HG03139 (cell line): ENCODE data around the gene LCA5L.
"Not testable (repeated sequence)": the region's sequence is repeated elsewhere in the genome, so short reads cannot be mapped to it uniquely, and the experiment has no call there.

Experiments used
- ATAC-seq: cut with Tn5 transposase; IDR thresholded peaks from one replicate; pipeline ENCODE4 v1.9.1; 2021; ENCODE audit not compliant: unreplicated experiment

LCA5L gene

DNA sequence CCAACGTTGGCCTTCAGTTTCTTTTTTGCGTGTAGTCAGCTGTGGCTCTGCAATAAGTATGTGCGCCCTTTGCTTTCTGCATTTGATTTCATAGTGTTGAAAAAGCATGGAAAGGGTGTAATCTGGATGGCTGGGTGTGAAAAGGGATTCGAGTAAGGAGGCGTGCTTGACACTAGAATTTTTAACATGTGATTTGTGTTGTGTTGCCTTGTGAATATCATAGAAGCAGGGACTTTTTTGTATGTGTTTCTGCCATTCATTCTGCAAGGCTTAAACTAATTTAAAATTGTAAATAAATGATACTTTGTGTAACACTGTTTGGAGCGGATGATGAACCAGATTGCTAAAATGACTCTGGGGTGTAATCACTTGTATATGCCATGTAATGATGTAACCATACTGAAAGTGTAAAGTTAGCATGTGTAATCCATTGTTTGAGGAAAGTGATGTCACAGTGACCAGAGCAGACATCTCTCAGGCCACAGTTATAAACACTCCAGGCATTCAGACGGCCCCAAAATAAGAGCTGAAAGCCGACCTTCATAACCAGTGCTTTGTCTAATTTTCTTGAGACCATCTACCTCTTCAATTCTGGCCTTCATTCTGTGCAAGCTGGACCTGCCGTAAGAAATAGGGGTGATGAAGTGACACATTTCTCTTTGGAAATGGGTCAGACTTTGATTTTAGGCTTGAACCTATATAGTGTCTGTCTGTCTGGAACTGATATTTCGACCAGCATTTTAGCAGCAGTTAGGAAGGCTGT is 6.8 kb upstream of the LCA5L start:
- ATAC-seq, result no peak

DNA sequence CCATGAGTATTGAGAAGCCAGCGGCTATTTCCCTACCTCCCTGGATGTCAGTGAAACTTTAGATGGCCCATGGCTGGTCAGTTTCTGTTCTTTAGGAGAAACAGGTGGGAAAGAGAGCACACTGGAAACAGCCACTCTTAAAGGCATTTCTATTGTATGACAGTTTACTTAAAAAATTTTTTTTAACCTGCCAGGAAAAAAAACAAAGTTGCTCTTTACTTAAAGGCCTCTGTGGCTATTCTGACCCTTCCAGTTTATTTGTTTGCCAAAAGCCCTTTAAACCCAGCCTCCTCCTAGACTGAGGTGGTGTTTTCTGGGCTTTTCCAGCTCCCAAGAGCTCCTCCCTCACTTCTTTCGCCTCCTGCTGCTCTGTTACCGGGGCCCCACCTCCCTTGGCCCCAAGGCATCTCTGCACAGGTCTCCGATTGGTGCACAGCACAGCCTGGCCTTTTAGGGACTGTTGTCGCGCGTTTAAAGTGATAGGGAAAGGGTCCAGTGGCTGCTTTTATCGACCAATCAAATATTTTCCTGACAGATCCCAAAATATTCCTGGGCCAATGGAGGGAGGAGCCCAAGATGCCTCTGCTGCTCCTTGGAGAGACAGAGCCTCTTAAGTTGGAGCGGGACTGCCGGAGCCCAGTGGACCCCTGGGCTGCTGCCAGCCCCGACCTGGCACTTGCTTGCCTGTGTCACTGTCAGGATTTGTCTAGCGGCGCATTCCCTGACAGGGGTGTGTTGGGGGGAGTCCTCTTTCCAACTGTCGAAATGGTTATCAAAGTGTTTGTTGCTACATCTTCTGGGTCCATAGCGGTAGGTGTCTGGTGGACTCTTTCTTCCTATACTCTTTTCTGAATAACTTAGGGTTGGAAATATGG is 6.0 kb upstream of the LCA5L start, which contains the start of gene SH3BGR:
TSS of gene SH3BGR (plus strand) at position 639 of the 875 bp plus-strand sequence. CDS start at position 766, 127 bp downstream.
- ATAC-seq, result no peak

DNA sequence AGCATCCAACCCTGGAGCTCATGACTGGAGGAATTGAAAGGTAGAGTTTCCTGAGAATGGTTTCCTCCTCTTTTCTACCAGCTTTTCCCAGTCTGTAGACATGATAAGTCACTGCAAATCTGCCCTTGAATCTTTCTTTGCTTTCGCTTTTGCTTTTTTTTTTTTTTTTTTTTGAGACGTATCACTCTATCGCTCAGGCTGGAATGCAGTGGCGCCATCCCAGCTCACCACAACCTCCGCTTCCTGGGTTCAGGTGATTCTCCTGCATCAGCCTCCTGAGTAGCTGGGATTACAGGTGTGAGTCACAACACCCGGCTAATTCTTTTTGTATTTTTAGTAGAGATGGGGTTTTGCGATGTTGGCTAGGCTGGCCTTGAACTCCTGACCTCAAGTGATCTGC is 1.7 kb upstream of the LCA5L start:
- ATAC-seq, result no peak

DNA sequence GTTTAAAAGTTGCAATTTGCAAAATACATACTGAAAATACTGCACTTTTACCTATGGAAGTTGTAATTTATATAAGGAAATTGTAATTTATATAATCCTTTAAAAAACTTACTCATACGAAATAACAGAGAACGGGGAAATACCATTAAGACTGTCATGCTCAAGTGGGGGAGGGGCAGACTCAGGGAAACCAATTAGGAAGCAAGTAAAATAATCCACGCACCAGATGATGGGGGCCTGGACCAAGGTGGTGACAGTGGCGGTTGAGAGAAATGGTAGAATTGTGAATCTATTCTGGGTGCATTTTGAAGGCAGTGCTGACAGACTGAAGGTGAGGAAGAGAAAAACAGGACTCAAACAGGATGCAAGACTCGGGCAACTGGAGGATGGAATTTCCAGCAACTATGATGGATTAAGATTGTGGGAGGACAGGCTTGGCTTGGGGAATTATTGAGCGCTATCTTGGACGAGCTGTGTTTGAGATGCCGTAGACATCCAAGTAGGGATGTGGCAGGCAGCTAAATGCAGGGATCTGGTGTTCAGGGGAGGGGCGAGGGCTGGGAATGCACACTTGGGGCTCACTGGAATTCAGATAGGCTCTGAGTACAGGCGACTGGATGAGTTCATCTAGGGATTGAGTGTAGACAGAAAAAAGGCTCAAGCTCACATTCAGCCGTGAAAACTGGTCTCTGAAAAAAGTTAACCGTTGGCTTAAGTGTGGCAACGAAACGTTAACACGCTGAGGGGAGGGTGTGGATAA is 977 bp downstream of the LCA5L start:
- no peak for ATAC-seq

DNA sequence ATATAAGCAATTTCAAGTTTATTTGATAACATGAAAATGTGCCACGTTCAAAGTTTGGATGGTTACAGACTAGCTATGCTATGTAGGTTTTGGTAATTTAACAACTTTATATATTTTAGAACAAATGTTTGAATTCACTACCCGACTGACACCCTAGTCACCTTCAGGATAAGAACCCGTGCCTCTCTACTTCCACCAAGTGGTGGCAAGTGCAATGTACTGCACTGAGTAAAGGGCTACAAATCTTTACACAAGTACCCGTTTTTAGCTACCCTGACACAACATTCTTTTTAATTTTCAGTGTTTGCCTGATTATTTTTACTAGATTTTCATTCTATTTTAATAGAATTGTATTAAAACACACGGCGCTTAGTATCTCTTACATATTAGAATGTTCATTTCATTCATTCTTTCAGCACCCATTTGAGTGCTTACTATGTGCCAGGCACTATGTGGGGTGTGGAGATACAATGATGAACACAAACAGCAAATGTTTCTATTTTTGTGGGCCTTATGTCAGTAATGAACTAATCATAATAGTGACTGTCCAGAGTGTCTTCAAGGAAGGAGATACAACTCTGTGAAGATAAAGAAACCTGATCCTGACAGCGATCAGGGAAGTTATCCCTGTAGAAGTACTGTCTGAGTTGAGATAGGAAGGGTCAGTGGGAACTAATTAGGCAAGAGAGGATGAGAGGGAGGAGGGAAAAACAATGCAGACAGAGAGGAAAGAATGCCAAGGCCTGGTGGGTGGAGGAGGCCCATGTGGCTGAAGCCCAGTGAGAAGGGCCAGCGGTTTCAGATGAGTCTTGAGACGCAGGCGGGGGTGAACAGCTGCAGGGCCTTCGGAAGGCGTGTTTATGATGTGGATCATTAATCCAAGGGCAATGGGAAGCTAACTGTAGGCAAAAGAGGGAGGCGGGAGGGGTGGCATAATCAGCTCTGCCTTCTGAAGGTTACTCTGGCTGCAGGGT is 3.8 kb downstream of the LCA5L start:
- ATAC-seq, result no peak

DNA sequence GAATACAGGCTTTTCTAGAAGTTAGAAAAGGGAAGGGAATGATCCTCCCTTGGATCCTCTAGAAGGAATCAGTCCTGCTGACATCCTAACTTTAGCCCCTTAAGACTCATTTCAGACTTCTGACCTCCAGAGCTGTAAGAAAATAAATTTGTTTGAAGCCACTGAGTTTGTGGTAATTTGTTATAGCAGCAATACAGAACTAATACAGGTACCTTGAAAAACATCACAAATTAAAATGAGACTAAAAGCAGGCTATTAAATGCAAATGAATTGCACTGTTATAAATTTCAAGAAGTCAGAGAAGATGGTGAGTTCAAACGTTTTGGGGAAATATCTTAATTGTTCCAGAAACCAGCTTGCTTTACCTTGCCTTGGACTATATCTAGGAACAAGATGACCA is 6.3 kb downstream of the LCA5L start:
- no peak for ATAC-seq

DNA sequence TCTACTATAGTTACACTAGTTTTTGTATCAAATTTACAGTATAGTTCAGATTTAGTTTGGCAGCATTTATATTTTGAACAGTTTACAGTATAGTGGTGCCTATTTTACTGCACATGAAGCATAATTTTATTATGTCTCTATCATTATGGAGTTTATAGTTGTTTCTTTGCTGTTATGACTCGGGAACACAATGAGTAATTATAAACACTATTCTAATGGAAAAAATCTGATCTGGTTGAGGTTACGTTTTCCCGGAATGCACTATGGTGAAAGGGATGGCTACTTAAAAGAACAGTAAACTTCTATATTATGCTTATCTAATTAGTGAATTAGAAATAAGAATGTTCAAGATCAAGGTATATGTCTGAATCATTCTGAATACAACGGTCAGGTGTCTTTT is 10.6 kb downstream of the LCA5L start:
- ATAC-seq, result no peak

DNA sequence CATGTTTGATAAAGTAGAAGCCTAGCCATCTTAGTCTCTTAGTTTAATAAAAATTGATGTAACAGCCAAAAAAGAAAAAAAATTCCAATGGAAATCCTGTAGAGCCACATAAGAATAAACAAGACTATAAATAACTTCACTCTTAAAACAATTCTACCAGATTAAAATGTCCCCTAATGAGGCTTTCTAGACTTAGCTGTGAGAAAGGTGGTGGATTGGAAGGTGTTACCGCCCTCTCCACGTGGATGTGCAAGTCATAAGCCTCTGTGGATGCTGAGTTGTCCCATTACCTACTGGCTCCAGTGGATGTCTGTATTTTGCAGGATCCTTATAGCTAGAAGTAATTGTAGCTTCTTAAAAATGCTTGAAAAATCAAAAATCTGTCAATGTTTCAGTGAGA is 14.6 kb downstream of the LCA5L start:
- ATAC-seq, result no peak

DNA sequence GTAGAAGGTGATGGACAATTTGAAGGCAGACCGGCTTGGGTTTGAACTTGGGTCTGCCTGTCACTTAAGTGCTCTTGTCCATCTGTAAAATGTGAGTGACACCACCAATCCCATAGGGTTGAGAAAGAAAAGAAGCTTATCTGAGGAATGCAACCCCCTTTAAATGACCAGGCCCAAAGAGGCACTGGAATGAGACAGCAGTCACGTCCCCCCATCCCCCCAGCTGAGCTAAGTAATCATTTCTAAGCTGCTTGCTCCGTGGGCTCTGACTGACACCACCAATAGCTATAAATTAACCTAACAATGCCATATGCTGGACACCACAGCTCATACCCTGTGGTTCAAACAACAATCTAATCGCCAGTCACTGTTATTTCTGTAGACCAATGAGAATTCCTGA is 15.1 kb downstream of the LCA5L start:
- ATAC-seq, result no peak

DNA sequence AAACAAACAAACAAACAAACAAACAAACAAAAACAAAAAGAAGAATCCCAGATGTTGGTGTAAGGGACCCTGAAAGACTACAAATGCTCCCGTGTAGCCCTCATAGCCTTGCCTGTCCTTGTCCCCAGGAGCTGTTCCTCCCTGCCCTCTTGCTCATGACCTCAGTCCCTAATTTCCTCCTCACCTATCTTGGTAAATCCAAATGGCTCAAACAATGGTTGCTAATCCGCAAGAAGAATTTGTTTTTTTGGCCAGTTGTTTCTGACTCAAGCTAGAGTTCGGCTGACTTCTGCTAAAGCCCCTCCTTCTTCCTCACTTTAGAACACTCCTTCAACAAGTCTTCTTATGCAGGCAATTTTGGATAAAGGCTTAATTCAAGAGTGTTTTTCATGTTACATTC is 15.6 kb downstream of the LCA5L start:
- no peak for ATAC-seq

DNA sequence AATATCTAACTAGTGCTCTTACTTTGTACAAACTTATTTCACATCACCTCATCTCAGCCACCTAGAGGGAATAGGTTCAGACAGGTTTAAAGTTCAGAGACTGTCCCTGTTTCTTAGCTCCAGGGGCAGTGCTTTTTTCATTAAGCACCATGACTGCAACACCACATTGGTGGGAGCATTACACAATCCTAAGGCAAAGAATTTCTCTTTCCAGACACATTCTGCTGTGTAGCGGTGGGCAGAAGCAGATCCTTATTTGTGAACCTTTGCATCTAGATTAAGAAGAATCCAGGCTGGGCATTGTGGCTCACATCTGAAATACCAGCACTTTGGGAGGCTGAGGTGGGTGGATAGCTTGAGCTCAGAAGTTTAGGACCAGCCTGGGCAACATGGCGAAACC is 16.1 kb downstream of the LCA5L start:
- ATAC-seq, result no peak

DNA sequence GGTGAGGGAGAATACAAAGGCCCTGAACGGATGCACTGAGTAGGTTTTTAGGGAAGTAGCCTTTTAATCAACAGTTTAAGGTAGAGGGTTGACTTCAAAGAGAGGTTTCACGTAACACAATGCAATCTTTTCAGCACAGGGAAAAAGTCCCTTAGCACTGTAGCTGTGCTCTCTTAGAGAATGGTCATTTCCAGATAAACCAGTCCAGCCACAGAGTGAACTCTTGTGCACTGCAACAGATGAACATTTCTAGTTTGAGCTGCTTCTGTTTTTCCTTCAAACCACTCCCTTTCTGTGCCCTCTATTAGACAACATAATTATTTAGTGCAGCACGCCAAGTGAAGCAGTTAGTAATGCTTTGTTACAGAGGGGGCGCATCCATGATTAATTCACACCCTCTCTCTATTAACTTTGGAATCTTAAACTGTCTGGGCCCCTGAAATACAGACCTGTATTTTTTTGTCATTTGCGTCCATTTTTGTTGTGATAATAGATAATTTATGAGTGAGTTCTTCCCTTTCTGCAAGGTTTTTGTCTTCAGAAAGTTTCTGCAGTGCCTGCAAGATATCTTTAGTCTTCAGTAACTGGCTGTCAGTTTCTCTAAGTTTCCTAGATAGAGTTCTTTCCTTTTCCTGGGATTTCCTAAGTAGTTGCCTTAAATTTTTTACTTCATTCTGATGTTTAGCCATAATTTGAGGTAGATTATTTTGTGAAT is 22.9 kb downstream of the LCA5L start:
- no peak for ATAC-seq

DNA sequence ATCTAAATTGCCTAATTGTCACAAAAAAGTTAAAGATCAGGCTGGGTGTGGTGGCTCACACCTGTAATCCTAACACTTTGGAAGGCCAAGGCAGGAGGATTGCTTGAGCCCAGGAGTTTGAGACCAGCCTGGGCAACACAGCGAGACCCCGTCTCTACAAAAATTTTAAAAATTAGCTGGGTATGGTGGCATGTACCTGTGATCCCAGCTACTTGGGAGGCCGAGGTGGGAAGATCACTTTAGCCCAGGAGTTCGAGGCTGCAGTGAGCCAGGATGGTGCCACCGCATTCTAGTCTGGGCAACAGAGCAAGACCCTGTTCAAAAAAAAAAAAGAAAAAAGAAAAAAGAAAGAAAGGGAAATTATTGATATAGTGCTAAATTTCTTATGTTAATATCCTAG is 26.4 kb downstream of the LCA5L start:
- not testable (repeated sequence) for ATAC-seq

DNA sequence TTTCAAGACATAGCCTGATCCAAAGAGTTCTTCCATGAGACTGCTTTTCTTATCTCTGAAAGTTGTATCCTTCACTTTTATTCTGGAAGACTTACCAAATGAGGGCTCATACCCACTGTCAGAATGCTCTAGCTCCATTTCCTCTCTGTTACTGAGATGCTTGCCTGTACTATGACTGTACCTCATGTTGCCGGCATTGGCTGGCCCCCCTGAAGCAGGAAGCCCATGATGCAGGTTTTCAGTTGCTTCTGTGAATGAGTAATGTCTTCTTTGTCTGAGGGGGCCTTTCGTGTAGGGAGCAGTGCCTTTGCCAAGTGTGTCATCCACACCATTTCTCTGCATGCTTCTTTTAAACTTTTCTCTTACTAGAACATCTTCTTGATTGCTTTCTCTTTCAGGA is 39.5 kb downstream of the LCA5L start:
- ATAC-seq, result no peak

DNA sequence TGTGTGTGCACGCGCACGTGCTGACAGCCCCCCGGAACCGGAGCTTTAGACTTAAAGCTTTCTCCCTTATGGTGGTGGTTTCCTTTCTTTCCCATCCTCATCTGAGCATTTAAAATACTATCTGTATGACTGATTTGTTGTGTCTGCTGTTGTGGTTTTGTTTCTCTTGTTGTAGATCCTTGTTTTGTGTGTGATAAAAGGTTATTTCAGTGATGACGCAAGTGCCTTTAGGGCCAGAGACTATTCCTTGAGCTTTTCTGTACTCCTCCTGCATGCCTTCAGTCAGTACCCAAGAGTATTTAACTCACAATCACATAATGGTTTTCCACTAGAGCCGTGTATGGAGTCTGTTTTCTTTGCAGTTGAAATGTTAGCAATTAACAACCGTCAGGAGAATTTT is 45.4 kb downstream of the LCA5L start:
- no peak for ATAC-seq

DNA sequence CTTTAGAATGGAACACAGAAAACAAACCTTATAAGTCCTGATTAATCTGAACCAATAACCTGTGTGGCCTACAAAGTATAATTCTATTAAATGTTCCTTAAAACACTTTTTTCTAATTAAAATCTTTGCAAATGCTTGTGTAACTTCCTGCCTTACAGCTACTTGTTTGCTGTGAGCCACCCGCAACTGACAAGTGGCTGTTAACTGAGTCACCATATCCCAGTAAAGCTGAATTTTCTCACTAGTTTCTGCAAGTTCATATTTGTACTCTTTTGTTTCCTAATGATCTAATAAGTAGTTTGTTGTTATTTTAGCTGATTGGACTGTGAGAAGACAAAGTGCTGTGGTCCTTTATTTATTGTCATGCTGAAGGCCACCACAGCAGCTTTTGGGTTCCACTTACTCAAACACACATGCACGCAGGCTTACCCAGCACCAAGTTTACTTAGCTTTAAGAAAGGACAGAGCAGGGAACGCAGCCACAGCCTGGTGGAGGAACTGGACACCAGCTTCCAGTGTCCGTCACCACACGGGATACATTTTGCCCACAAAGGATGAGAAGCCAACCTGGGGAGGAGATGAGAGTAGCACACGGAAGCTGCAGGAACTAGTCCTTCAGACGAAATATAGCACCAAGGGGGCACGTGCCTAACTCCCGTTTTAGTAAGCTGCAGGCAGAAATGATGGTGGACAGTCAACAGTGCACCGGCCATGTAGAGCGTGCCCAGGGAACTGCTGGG is 47.8 kb downstream of the LCA5L start:
- no peak for ATAC-seq

DNA sequence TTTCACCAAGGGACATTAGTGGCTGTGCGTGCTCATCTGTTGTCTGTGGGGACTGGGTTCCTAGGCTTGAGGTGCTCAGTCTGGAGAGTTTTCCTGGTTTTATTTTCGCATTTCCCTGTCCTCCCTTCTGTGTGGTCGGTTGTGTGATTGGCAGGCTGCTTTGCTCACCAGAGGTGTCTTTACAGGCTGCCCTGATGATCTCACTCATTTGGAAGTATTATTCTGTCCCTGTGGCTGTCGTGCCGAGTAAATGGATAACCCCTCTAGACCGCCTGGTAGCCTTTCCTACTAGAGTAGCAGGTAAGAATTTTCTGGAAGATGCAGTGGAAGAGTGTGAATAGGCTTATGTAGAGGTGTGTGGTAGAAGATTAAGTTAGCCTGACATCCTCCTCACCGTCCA is 52.6 kb downstream of the LCA5L start:
- ATAC-seq, result no peak

DNA sequence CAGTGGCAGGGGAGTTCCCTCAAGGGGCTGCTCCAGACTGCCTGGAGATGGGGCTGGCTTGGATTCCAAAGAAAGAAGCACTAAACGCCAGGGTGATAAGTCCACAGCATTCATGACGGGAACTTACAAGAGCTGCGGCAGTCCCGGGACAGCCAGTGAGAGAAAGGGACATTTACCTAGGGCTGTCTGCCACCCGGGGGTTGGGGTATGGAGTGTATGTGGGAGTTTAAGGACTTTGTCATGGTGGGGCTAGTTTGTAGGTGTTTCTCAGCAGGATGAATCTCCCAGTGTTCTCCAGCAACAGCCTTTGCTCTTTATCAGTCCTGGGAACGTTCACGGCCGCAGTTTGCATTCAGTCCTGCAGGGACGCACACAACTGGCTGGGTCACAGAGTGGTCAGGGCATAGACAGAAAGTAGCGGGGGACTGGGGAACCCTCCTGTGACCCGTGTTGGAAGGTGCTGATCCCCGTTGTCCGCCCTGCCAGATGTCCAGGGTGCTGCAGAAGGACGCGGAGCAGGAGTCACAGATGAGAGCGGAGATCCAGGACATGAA is 55.3 kb downstream of the LCA5L start:
- no peak for ATAC-seq

DNA sequence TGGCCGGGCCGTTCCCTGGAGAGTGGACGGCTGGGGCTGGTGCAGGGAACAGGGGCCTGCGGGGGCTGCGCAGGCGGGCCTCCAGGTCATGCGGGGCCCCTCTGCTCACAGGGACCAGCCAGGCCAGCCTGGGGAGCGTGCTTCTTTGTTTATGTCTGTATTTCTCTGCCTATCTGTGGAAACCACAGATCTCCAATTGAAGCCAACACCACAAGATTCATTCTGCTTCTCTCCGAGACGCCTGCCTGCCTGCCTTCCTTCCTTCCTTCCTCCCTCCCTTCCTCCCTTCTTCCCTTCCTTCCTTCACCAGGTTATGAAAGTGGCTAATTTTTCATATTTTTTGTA is 56.8 kb downstream of the LCA5L start:
- ATAC-seq, result peak; percentile 6
